WTC11 (cell line): Measurements from ENCODE around the gene AHSP. TPM values are rescaled to one million over a fixed set of nuclear protein-coding genes. Genes with fewer than 3 reads are reported as not detected.
A peak's percentile ranks its signal among the peaks of the same experiment; 100 is the strongest.

Experiments
- ATAC-seq: fragments of 200-7000 bp; cut with Tn5 transposase; 2 replicates; pipeline ENCODE4 v1.10.0; 2021; ENCODE audit warnings: mild to moderate bottlenecking, moderate library complexity
- CTCF ChIA-PET: fragments of 300-600 bp; sonication (Branson Sonifier 250); formaldehyde crosslinking; loops from one replicate; lab custom pipeline; 2021; ENCODE audit warnings: antibody characterized with exemption; lab: Charles Lee
- POLR2A ChIA-PET: fragments of 350-600 bp; sonication (Branson Sonifier 250); formaldehyde crosslinking; loops from one replicate; lab custom pipeline; 2021; ENCODE audit warnings: antibody characterized with exemption; lab: Charles Lee
- DNase-seq: peaks from one replicate; pipeline ENCODE4 v3.0.0; 2021; ENCODE audit warnings: low spot score
- H3K27ac Mint-ChIP-seq: 2 replicates; pipeline ENCODE4 v1.8.0; 2021; ENCODE audit warnings: mixed read lengths
- H3K27me3 Mint-ChIP-seq: 2 replicates; pipeline ENCODE4 v1.8.0; 2021; ENCODE audit warnings: low read depth, mild to moderate bottlenecking, moderate library complexity, mixed read lengths
- H3K36me3 Mint-ChIP-seq: 2 replicates; pipeline ENCODE4 v1.8.0; 2021; ENCODE audit warnings: mixed read lengths
- H3K4me1 Mint-ChIP-seq: 2 replicates; pipeline ENCODE4 v1.8.0; 2022; ENCODE audit warnings: mixed read lengths
- H3K4me3 Mint-ChIP-seq: 2 replicates; pipeline ENCODE4 v1.8.0; 2021; ENCODE audit warnings: mild to moderate bottlenecking, moderate library complexity, mixed read lengths
- H3K9me3 Mint-ChIP-seq: 2 replicates; pipeline ENCODE4 v1.8.0; 2021; ENCODE audit warnings: mixed read lengths
- CBFB ChIP-seq: sonication (generic); formaldehyde crosslinking; IDR thresholded peaks from 2 replicates; pipeline ENCODE4 v1.8.1; 2022; ENCODE audit warnings: mild to moderate bottlenecking, low read depth, missing genetic modification reagents
- EMX1 ChIP-seq: fragments of 250-450 bp; sonication (Bioruptor Pico); IDR thresholded peaks from 2 replicates; pipeline ENCODE4 v1.8.0; 2021; ENCODE audit warnings: mild to moderate bottlenecking
- ESRRA ChIP-seq: sonication (generic); formaldehyde crosslinking; IDR thresholded peaks from 2 replicates; pipeline ENCODE4 v1.8.1; 2022; ENCODE audit warnings: mild to moderate bottlenecking, missing genetic modification reagents, borderline replicate concordance
- FOXP1 ChIP-seq: sonication (generic); formaldehyde crosslinking; IDR thresholded peaks from 2 replicates; pipeline ENCODE4 v1.8.0; 2022; ENCODE audit warnings: missing genetic modification reagents, mild to moderate bottlenecking, moderate library complexity, borderline replicate concordance
- KAT7 ChIP-seq: sonication (generic); formaldehyde crosslinking; IDR thresholded peaks from 2 replicates; pipeline ENCODE4 v1.8.1; 2023; ENCODE audit warnings: missing genetic modification reagents, mild to moderate bottlenecking, borderline replicate concordance
- NR3C1 ChIP-seq: sonication (generic); formaldehyde crosslinking; conservative IDR thresholded peaks from 2 replicates; pipeline ENCODE4 v1.8.1; 2023; ENCODE audit warnings: low read depth, mild to moderate bottlenecking, missing genetic modification reagents
- PRRX2 ChIP-seq: fragments of 250-450 bp; sonication (Bioruptor Pico); IDR thresholded peaks from 2 replicates; pipeline ENCODE4 v1.8.0; 2021; ENCODE audit warnings: mild to moderate bottlenecking
- SOX15 ChIP-seq: fragments of 250-450 bp; sonication (Bioruptor Pico); IDR thresholded peaks from 2 replicates; pipeline ENCODE4 v1.9.0; 2021; ENCODE audit warnings: mild to moderate bottlenecking
- TCF7 ChIP-seq: sonication (generic); formaldehyde crosslinking; IDR thresholded peaks from 2 replicates; pipeline ENCODE4 v1.8.0; 2022; ENCODE audit warnings: mild to moderate bottlenecking, low read depth, missing genetic modification reagents, moderate library complexity
- ZNF219 ChIP-seq: sonication (generic); formaldehyde crosslinking; IDR thresholded peaks from 2 replicates; pipeline ENCODE4 v1.8.0; 2023; ENCODE audit warnings: missing genetic modification reagents, mild to moderate bottlenecking, borderline replicate concordance
- total RNA-seq: library from RNA; stranded (reverse); gene quantifications from 3 replicates; pipeline ENCODE4 v1.2.3, GENCODE V29; 2021
- TF ChIP-seq, protein P1 (sequence below): sonication (generic); formaldehyde crosslinking; IDR thresholded peaks from 2 replicates; pipeline ENCODE4 v1.8.0; 2023; ENCODE audit warnings: missing genetic modification reagents
- TF ChIP-seq, protein P2 (sequence below): sonication (generic); formaldehyde crosslinking; conservative IDR thresholded peaks from 2 replicates; pipeline ENCODE4 v1.8.1; 2022; ENCODE audit warnings: mild to moderate bottlenecking, missing genetic modification reagents
- TF ChIP-seq, protein P3 (sequence below): sonication (generic); formaldehyde crosslinking; IDR thresholded peaks from 2 replicates; pipeline ENCODE4 v1.8.0; 2023; ENCODE audit warnings: missing genetic modification reagents, mild to moderate bottlenecking, borderline replicate concordance
- TF ChIP-seq, protein P4 (sequence below): fragments of 250-450 bp; sonication (Bioruptor Pico); IDR thresholded peaks from 2 replicates; pipeline ENCODE4 v2.1.2; 2022; ENCODE audit warnings: mild to moderate bottlenecking, moderate library complexity
- TF ChIP-seq, protein P5 (sequence below): sonication (generic); formaldehyde crosslinking; IDR thresholded peaks from 2 replicates; pipeline ENCODE4 v1.8.1; 2022; ENCODE audit warnings: missing genetic modification reagents, borderline replicate concordance

Gene AHSP
- total RNA-seq, 1 experiment from 2014 or later = 0.81 TPM

DNA sequence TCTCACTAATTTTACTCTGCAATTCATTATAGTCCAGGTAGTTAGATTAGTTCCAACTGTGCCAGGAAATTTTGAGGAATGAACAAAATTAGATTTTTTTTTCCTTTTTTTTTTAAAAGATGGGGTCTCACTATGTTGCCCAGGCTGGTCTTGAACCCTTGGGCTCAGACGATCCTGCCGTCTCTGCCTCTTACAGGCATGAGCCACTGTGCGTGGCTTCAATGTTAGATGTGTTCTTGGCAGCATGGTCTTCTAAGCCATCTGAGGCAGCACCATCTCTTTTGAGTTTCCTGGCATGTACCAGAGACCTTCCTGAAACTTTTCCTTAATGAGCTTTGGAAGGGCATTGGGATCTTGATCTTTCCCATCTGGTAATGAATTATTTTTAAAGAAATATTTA is 2.6 kb upstream of the AHSP start:
- no peaks in the 10 kb centered on the region for H3K36me3 Mint-ChIP-seq
- no peak for ATAC-seq
- no peak overlapping the region for H3K27ac Mint-ChIP-seq
- CTCF ChIA-PET = no interaction called here
- H3K27me3 Mint-ChIP-seq = peaks cover 19% of the 10 kb centered on the region
- H3K4me3 Mint-ChIP-seq = no peak overlapping the region
- no peak for DNase-seq
- no peak for TF ChIP-seq FOXP1 (CRISPR knock-in tag)
- no peak for TF ChIP-seq ZNF219 (CRISPR knock-in tag)
- TF ChIP-seq, protein P1, sequence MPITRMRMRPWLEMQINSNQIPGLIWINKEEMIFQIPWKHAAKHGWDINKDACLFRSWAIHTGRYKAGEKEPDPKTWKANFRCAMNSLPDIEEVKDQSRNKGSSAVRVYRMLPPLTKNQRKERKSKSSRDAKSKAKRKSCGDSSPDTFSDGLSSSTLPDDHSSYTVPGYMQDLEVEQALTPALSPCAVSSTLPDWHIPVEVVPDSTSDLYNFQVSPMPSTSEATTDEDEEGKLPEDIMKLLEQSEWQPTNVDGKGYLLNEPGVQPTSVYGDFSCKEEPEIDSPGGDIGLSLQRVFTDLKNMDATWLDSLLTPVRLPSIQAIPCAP (CRISPR knock-in tag) = no peak
- TF ChIP-seq, protein P2, sequence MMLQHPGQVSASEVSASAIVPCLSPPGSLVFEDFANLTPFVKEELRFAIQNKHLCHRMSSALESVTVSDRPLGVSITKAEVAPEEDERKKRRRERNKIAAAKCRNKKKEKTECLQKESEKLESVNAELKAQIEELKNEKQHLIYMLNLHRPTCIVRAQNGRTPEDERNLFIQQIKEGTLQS (CRISPR knock-in tag) = no peak
- TF ChIP-seq TCF7 (CRISPR knock-in tag) = no peak
- TF ChIP-seq ESRRA (CRISPR knock-in tag) = no peak
- TF ChIP-seq NR3C1 (CRISPR knock-in tag) = no peak
- TF ChIP-seq KAT7 (CRISPR knock-in tag) = no peak
- TF ChIP-seq, protein P3, sequence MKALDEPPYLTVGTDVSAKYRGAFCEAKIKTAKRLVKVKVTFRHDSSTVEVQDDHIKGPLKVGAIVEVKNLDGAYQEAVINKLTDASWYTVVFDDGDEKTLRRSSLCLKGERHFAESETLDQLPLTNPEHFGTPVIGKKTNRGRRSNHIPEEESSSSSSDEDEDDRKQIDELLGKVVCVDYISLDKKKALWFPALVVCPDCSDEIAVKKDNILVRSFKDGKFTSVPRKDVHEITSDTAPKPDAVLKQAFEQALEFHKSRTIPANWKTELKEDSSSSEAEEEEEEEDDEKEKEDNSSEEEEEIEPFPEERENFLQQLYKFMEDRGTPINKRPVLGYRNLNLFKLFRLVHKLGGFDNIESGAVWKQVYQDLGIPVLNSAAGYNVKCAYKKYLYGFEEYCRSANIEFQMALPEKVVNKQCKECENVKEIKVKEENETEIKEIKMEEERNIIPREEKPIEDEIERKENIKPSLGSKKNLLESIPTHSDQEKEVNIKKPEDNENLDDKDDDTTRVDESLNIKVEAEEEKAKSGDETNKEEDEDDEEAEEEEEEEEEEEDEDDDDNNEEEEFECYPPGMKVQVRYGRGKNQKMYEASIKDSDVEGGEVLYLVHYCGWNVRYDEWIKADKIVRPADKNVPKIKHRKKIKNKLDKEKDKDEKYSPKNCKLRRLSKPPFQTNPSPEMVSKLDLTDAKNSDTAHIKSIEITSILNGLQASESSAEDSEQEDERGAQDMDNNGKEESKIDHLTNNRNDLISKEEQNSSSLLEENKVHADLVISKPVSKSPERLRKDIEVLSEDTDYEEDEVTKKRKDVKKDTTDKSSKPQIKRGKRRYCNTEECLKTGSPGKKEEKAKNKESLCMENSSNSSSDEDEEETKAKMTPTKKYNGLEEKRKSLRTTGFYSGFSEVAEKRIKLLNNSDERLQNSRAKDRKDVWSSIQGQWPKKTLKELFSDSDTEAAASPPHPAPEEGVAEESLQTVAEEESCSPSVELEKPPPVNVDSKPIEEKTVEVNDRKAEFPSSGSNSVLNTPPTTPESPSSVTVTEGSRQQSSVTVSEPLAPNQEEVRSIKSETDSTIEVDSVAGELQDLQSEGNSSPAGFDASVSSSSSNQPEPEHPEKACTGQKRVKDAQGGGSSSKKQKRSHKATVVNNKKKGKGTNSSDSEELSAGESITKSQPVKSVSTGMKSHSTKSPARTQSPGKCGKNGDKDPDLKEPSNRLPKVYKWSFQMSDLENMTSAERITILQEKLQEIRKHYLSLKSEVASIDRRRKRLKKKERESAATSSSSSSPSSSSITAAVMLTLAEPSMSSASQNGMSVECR (CRISPR knock-in tag) = no peak
- TF ChIP-seq PRRX2 = no peak
- TF ChIP-seq, all 79 proteins: peak for 0
- H3K4me1 Mint-ChIP-seq = peaks cover 26% of the 10 kb centered on the region
- H3K9me3 Mint-ChIP-seq = no peaks in the 10 kb centered on the region
- POLR2A ChIA-PET = no interaction called here

DNA sequence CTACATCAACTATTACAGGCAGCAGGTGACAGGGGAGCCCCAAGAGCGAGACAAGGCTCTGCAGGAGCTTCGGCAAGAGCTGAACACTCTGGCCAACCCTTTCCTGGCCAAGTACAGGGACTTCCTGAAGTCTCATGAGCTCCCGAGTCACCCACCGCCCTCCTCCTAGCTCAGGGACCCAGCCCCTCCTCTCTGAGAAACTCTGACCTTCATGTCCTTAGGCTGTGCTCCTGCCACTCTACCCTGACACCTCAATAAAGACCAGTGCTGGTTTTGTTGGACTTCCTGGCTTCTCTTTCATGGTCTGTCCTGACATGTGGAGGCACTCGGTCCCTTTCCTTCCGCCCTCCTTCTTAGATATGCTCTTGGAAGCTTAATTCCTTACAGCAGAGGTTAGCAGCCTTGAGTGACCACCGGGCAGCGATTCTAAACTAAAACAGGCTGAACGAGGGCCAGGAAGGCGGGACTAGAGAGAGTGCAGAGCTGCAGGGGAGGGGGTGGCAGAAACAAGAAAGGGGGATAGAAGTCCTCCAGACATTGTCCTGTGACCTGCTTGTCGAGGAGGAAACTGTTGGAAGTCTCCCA is 915 bp downstream of the AHSP start:
- ChIA-PET CTCF (interaction anchor here (0.6 to 2.7 kb wide), 13 partner anchors 9 to 185 kb away, joined by 3 to 16 read pairs (median 4); partner anchors contain the start of gene RUSF1), POLR2A (interaction anchor here (0.9 to 1.5 kb wide), 3 partner anchors 20 to 184 kb away, joined by 3 to 5 read pairs (median 3); partner anchors contain the start of gene RUSF1)
- no peak overlapping the region for H3K27ac Mint-ChIP-seq
- H3K4me1 Mint-ChIP-seq = peaks cover 30% of the 10 kb centered on the region
- no peaks in the 10 kb centered on the region for H3K9me3 Mint-ChIP-seq
- H3K36me3 Mint-ChIP-seq = no peaks in the 10 kb centered on the region
- TF ChIP-seq, protein P4, sequence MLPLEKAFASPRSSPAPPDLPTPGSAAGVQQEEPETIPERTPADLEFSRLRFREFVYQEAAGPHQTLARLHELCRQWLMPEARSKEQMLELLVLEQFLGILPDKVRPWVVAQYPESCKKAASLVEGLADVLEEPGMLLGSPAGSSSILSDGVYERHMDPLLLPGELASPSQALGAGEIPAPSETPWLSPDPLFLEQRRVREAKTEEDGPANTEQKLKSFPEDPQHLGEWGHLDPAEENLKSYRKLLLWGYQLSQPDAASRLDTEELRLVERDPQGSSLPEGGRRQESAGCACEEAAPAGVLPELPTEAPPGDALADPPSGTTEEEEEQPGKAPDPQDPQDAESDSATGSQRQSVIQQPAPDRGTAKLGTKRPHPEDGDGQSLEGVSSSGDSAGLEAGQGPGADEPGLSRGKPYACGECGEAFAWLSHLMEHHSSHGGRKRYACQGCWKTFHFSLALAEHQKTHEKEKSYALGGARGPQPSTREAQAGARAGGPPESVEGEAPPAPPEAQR (CRISPR knock-in tag) = no peak
- TF ChIP-seq EMX1 (CRISPR knock-in tag) (no peak), SOX15 (CRISPR knock-in tag) (no peak), CBFB (CRISPR knock-in tag) (no peak)
- TF ChIP-seq, protein P5, sequence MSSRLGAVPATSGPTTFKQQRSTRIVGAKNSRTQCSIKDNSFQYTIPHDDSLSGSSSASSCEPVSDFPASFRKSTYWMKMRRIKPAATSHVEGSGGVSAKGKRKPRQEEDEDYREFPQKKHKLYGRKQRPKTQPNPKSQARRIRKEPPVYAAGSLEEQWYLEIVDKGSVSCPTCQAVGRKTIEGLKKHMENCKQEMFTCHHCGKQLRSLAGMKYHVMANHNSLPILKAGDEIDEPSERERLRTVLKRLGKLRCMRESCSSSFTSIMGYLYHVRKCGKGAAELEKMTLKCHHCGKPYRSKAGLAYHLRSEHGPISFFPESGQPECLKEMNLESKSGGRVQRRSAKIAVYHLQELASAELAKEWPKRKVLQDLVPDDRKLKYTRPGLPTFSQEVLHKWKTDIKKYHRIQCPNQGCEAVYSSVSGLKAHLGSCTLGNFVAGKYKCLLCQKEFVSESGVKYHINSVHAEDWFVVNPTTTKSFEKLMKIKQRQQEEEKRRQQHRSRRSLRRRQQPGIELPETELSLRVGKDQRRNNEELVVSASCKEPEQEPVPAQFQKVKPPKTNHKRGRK (CRISPR knock-in tag) = no peak
- no peak for DNase-seq
- ATAC-seq = peak; percentile 24
- peaks cover 13% of the 10 kb centered on the region for H3K27me3 Mint-ChIP-seq
- H3K4me3 Mint-ChIP-seq = peak overlapping the region; percentile 81
